ENCODE measurements around the gene ARHGEF16. TPM values are rescaled to one million over a fixed set of nuclear protein-coding genes. Genes with fewer than 3 reads are reported as not detected.

Gene ARHGEF16
- polyA plus RNA-seq, 1 of the 3 experiments (the other 2 are of a cell fraction) = 0.18 TPM

- Histone ChIP-seq H3K79me2 (ENCODE audit: insufficient read depth) (no peaks in the 10 kb centered on the region), H3K9me3 (no peaks in the 10 kb centered on the region), H3K27me3 (ENCODE audit: insufficient read depth) (peaks cover 14% of the 10 kb centered on the region; the same call in 1 of the 2 replicates), H3F3A (replicated peaks; ENCODE audit: insufficient read depth) (no peaks in the 10 kb centered on the region), H2AFZ (ENCODE audit: low read depth) (no peak overlapping the region), H3K4me2 (no peak overlapping the region), H3K36me3 (replicated peaks in 1 of 2; ENCODE audit: control insufficient read depth in 1 of 2, insufficient read depth in 2 of 2, low read length in 1 of 2) (no peaks in the 10 kb centered on the region), H3K4me1 (ENCODE audit: control insufficient read depth in 1 of 2, insufficient read depth in 2 of 2, low read depth in 1 of 2, low read length in 1 of 2) (no peaks in the 10 kb centered on the region), H3K4me3 (ENCODE audit: low read depth in 2 of 2, low read length in 1 of 2) (no peak overlapping the region), H3K9me2 (no peaks in the 10 kb centered on the region), H4K20me1 (ENCODE audit: insufficient read depth) (no peaks in the 10 kb centered on the region), H3K27ac (ENCODE audit: low read depth in 2 of 2, low read length in 1 of 2) (no peak overlapping the region), H3K9ac (no peak overlapping the region)
- POLR2A ChIA-PET = no interaction called here
- 19% methylated on average over 5 of the region's 22 CpGs for WGBS (ENCODE audit: low lambda C conversion rate)
- no peak for TF ChIP-seq CTCF (IDR thresholded peaks at IDR 0.05)
- TF ChIP-seq, protein P1, sequence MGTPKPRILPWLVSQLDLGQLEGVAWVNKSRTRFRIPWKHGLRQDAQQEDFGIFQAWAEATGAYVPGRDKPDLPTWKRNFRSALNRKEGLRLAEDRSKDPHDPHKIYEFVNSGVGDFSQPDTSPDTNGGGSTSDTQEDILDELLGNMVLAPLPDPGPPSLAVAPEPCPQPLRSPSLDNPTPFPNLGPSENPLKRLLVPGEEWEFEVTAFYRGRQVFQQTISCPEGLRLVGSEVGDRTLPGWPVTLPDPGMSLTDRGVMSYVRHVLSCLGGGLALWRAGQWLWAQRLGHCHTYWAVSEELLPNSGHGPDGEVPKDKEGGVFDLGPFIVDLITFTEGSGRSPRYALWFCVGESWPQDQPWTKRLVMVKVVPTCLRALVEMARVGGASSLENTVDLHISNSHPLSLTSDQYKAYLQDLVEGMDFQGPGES (IDR thresholded peaks at IDR 0.05; ENCODE audit: low read depth, low read length) = no peak
- no peak for TF ChIP-seq RAD21 (IDR thresholded peaks at IDR 0.05; ENCODE audit: low read length)
- no peak for TF ChIP-seq SIN3A (IDR thresholded peaks at IDR 0.05; ENCODE audit: borderline replicate concordance, low read depth, low read length)
- no peak for TF ChIP-seq EP300 (IDR thresholded peaks at IDR 0.05; ENCODE audit: borderline replicate concordance in 1 of 2, low read depth in 1 of 2, low read length in 1 of 2)
- TF ChIP-seq USF2 (IDR thresholded peaks at IDR 0.05; ENCODE audit: borderline replicate concordance, low read depth, low read length) = no peak
- TF ChIP-seq NRF1 (IDR thresholded peaks at IDR 0.05; ENCODE audit: low read depth, low read length) = no peak
- TF ChIP-seq POLR2AphosphoS5 (IDR thresholded peaks at IDR 0.05; ENCODE audit: low read depth, low read length) = no peak
- no peak for TF ChIP-seq YY1 (IDR thresholded peaks at IDR 0.05; ENCODE audit: low read depth)
- TF ChIP-seq USF1 (IDR thresholded peaks at IDR 0.05; ENCODE audit: borderline replicate concordance, low read depth) = no peak
- TF ChIP-seq TAF1 (IDR thresholded peaks at IDR 0.05; ENCODE audit: borderline replicate concordance, low read depth, low read length) = no peak
- no peak for TF ChIP-seq GATA2 (CRISPR knock-in tag; IDR thresholded peaks at IDR 0.05)
- DNase-seq = no peak
- CTCF ChIA-PET = interaction anchor here (0.7 to 2.0 kb wide), 8 partner anchors 11 to 608 kb away, joined by 3 to 12 read pairs (median 4); no protein-coding TSS in a partner anchor
Measured at GRCh38 chr1:3430820-3431219, 23.6 kb upstream of the ARHGEF16 start.

GRCh38 chr1:3431266-3431665 lies 23.2 kb upstream of the ARHGEF16 start:
- Histone ChIP-seq H3K27ac (ENCODE audit: low read depth in 2 of 2, low read length in 1 of 2) (no peak overlapping the region), H2AFZ (ENCODE audit: low read depth) (no peak overlapping the region), H3K9me2 (no peaks in the 10 kb centered on the region), H4K20me1 (ENCODE audit: insufficient read depth) (no peaks in the 10 kb centered on the region), H3F3A (replicated peaks; ENCODE audit: insufficient read depth) (no peaks in the 10 kb centered on the region), H3K4me3 (ENCODE audit: low read depth in 2 of 2, low read length in 1 of 2) (no peak overlapping the region), H3K4me2 (no peak overlapping the region), H3K9me3 (no peaks in the 10 kb centered on the region), H3K79me2 (ENCODE audit: insufficient read depth) (no peaks in the 10 kb centered on the region), H3K4me1 (ENCODE audit: control insufficient read depth in 1 of 2, insufficient read depth in 2 of 2, low read depth in 1 of 2, low read length in 1 of 2) (no peaks in the 10 kb centered on the region), H3K36me3 (replicated peaks in 1 of 2; ENCODE audit: control insufficient read depth in 1 of 2, insufficient read depth in 2 of 2, low read length in 1 of 2) (no peaks in the 10 kb centered on the region), H3K27me3 (ENCODE audit: insufficient read depth) (peaks cover 14% of the 10 kb centered on the region; the same call in 1 of the 2 replicates), H3K9ac (no peak overlapping the region)
- TF ChIP-seq, protein P2, sequence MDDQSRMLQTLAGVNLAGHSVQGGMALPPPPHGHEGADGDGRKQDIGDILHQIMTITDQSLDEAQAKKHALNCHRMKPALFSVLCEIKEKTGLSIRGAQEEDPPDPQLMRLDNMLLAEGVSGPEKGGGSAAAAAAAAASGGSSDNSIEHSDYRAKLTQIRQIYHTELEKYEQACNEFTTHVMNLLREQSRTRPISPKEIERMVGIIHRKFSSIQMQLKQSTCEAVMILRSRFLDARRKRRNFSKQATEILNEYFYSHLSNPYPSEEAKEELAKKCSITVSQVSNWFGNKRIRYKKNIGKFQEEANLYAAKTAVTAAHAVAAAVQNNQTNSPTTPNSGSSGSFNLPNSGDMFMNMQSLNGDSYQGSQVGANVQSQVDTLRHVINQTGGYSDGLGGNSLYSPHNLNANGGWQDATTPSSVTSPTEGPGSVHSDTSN (IDR thresholded peaks at IDR 0.05) = no peak
- no peak for TF ChIP-seq RCOR1 (IDR thresholded peaks at IDR 0.05; ENCODE audit: low read length)
- TF ChIP-seq TCF12 (IDR thresholded peaks at IDR 0.05) = no peak
- peak; percentile 35 for TF ChIP-seq CTCF (IDR thresholded peaks at IDR 0.05)
- no peak for TF ChIP-seq GATA2 (CRISPR knock-in tag; IDR thresholded peaks at IDR 0.05)
- TF ChIP-seq MXI1 (IDR thresholded peaks at IDR 0.05; ENCODE audit: low read depth, low read length) = no peak
- no peak for TF ChIP-seq USF2 (IDR thresholded peaks at IDR 0.05; ENCODE audit: borderline replicate concordance, low read depth, low read length)
- no peak for TF ChIP-seq CHD2 (IDR thresholded peaks at IDR 0.05; ENCODE audit: low read length, partially characterized antibody)
- TF ChIP-seq FOXM1 (IDR thresholded peaks at IDR 0.05; ENCODE audit: low read depth) = no peak
- WGBS (ENCODE audit: low lambda C conversion rate) = no CpG with 5 or more reads among the region's 12 CpGs
- DNase-seq = peak; percentile 76
- ChIA-PET CTCF (interaction anchor here (0.6 to 2.0 kb wide), 14 partner anchors 9 to 645 kb away, joined by 3 to 12 read pairs (median 3); no protein-coding TSS in a partner anchor), POLR2A (no interaction called here)

Measured in SK-N-SH (cell line).